H1 (cell line): Measurements from ENCODE around the gene RBMS1. TPM values are rescaled to one million over a fixed set of nuclear protein-coding genes. Genes with fewer than 3 reads are reported as not detected.

Experiments used
- CTCF ChIA-PET: fragments of 300-600 bp; sonication (Branson Sonifier 250); formaldehyde crosslinking; loops from one replicate; lab custom pipeline; 2021; ENCODE audit not compliant: partially characterized antibody; lab: Charles Lee
- POLR2A ChIA-PET: fragments of 300-600 bp; sonication (Branson Sonifier 250); formaldehyde crosslinking; loops from one replicate; lab custom pipeline; 2021; ENCODE audit warnings: inconsistent platforms; ENCODE audit not compliant: partially characterized antibody; lab: Charles Lee
- DNase-seq, 2 experiments: peaks; one replicate each; pipeline versions ENCODE4 v3.0.0 to v3.0.0-alpha.2; 2010 to 2022; ENCODE audit warnings: low spot score in 2 of 2, low read depth in 1 of 2, mixed read lengths in 1 of 2
- FAIRE-seq: peaks from 2 replicates; lab custom pipeline; 2011; peaks lifted over from hg19 to GRCh38; lab: Jason Lieb, UNC
- H2AFZ ChIP-seq: 2 replicates; pipeline ENCODE4 v1.8.1; 2012; ENCODE audit warnings: low read length, inconsistent platforms
- H2AK5ac ChIP-seq: 2 replicates; pipeline ENCODE4 v1.6.1; 2013; ENCODE audit warnings: low read depth, low read length
- H2BK120ac ChIP-seq: replicated peaks from 2 replicates; pipeline ENCODE3; 2013; ENCODE audit warnings: low read depth, low read length, inconsistent platforms
- H2BK12ac ChIP-seq: 2 replicates; pipeline ENCODE4 v1.6.1; 2013; ENCODE audit warnings: low read depth, low read length
- H2BK15ac ChIP-seq: 2 replicates; pipeline ENCODE4 v1.6.1; 2013; ENCODE audit warnings: low read length
- H2BK20ac ChIP-seq: 2 replicates; pipeline ENCODE4 v1.6.1; 2013; ENCODE audit warnings: low read length
- H2BK5ac ChIP-seq: 2 replicates; pipeline ENCODE4 v1.6.1; 2013; ENCODE audit warnings: low read depth, low read length
- H3K14ac ChIP-seq: 2 replicates; pipeline ENCODE4 v1.6.1; 2013; ENCODE audit warnings: inconsistent platforms; ENCODE audit not compliant: insufficient read length
- H3K18ac ChIP-seq: 2 replicates; pipeline ENCODE4 v1.6.1; 2013; ENCODE audit warnings: low read length; ENCODE audit errors: extremely low read depth
- H3K23ac ChIP-seq: 2 replicates; pipeline ENCODE4 v1.6.1; 2013; ENCODE audit warnings: inconsistent platforms; ENCODE audit not compliant: insufficient read length
- H3K23me2 ChIP-seq: 2 replicates; pipeline ENCODE4 v1.6.1; 2013; ENCODE audit warnings: low read depth, low read length
- H3K27ac ChIP-seq: 2 replicates; pipeline ENCODE4 v1.6.1; 2011; ENCODE audit warnings: low read depth, low read length, inconsistent platforms
- H3K27me3 ChIP-seq, 4 experiments: replicated peaks in 1 of 4; 1 replicate in 1 of 4; 2 replicates in 3 of 4; pipeline versions ENCODE4 v1.6.1 to v1.8.1; 2011 to 2013; ENCODE audit warnings: low read length in 3 of 4, mild to moderate bottlenecking in 3 of 4, inconsistent platforms in 2 of 4, mixed read lengths in 2 of 4, moderate library complexity in 1 of 4; ENCODE audit not compliant: control insufficient read depth in 3 of 4, insufficient read depth in 3 of 4; ENCODE audit errors: extremely low read depth in 1 of 4
- H3K36me3 ChIP-seq, 4 experiments: 2 replicates each; pipeline versions ENCODE4 v1.6.1 to v1.8.1; 2011 to 2013; ENCODE audit warnings: mild to moderate bottlenecking in 4 of 4, low read length in 3 of 4, moderate library complexity in 2 of 4, control low read depth in 1 of 4, inconsistent platforms in 1 of 4; ENCODE audit not compliant: insufficient read depth in 4 of 4, control insufficient read depth in 2 of 4
- H3K4ac ChIP-seq: replicated peaks from 2 replicates; pipeline ENCODE3; 2013; ENCODE audit warnings: low read length, low read depth, mixed read lengths, inconsistent platforms; ENCODE audit not compliant: insufficient read length
- H3K4me1 ChIP-seq, 4 experiments: replicated peaks in 1 of 4; 1 replicate in 1 of 4; 2 replicates in 3 of 4; pipeline versions ENCODE4 v1.6.1 to v1.8.1; 2011 to 2013; ENCODE audit warnings: low read length in 3 of 4, inconsistent platforms in 2 of 4, mixed read lengths in 1 of 4; ENCODE audit not compliant: insufficient read depth in 4 of 4, control insufficient read depth in 3 of 4
- H3K4me2 ChIP-seq, 2 experiments: 2 replicates each; pipeline versions ENCODE4 v1.6.1 to v1.8.1; 2011 to 2013; ENCODE audit warnings: low read depth in 2 of 2, low read length in 2 of 2, control low read depth in 1 of 2, inconsistent platforms in 1 of 2, mild to moderate bottlenecking in 1 of 2; ENCODE audit not compliant: insufficient read depth in 1 of 2
- H3K4me3 ChIP-seq, 4 experiments: fragments of 200-600, 300-600 bp in 1 of 4; sonication (generic), shearing (Covaris generic), sonication (Bioruptor Twin) in 1 of 4; 2 replicates each; pipeline versions ENCODE4 v1.5.1 to v1.8.1; 2011 to 2016; ENCODE audit warnings: low read length in 4 of 4, low read depth in 3 of 4, control low read depth in 2 of 4, inconsistent platforms in 2 of 4, mild to moderate bottlenecking in 2 of 4, mixed read lengths in 1 of 4, moderate library complexity in 1 of 4; ENCODE audit not compliant: insufficient read depth in 2 of 4; ENCODE audit errors: extremely low read depth in 1 of 4
- H3K56ac ChIP-seq: replicated peaks from 2 replicates; pipeline ENCODE3; 2013; ENCODE audit warnings: low read depth, mild to moderate bottlenecking, mixed read lengths, low read length, inconsistent platforms; ENCODE audit not compliant: insufficient read length
- H3K79me1 ChIP-seq: 2 replicates; pipeline ENCODE4 v1.6.1; 2013; ENCODE audit warnings: low read depth, low read length, control low read depth
- H3K79me2 ChIP-seq, 2 experiments: 2 replicates each; pipeline versions ENCODE4 v1.6.1 to v1.8.1; 2012 to 2013; ENCODE audit warnings: low read length in 2 of 2, mild to moderate bottlenecking in 2 of 2, inconsistent platforms in 1 of 2; ENCODE audit not compliant: insufficient read depth in 2 of 2, control insufficient read depth in 1 of 2
- H3K9ac ChIP-seq, 4 experiments: replicated peaks in 1 of 4; 1 replicate in 1 of 4; 2 replicates in 3 of 4; pipeline versions ENCODE4 v1.6.1 to v1.8.1; 2011 to 2013; ENCODE audit warnings: low read depth in 3 of 4, low read length in 3 of 4, control low read depth in 2 of 4, mild to moderate bottlenecking in 2 of 4, moderate library complexity in 2 of 4, inconsistent platforms in 1 of 4; ENCODE audit errors: extremely low read depth in 1 of 4
- H3K9me3 ChIP-seq, 2 experiments: 2 replicates each; pipeline versions ENCODE4 v1.6.1 to v1.8.1; 2012 to 2013; ENCODE audit warnings: mild to moderate bottlenecking in 2 of 2, moderate library complexity in 2 of 2, control low read depth in 1 of 2, inconsistent platforms in 1 of 2, low read depth in 1 of 2, low read length in 1 of 2, mixed read lengths in 1 of 2; ENCODE audit not compliant: insufficient read depth in 2 of 2
- H4K20me1 ChIP-seq, 2 experiments: replicated peaks in 1 of 2; 2 replicates each; pipeline versions ENCODE3 to v1.8.1; 2011 to 2013; ENCODE audit warnings: inconsistent platforms in 2 of 2, low read length in 2 of 2, mild to moderate bottlenecking in 1 of 2; ENCODE audit not compliant: insufficient read depth in 2 of 2, control insufficient read depth in 1 of 2
- H4K5ac ChIP-seq: 2 replicates; pipeline ENCODE4 v1.6.1; 2013; ENCODE audit warnings: low read length, low read depth, mixed read lengths, inconsistent platforms; ENCODE audit not compliant: insufficient read length
- H4K8ac ChIP-seq: 2 replicates; pipeline ENCODE4 v1.8.0; 2013; ENCODE audit warnings: mild to moderate bottlenecking, moderate library complexity, low read length, inconsistent platforms; ENCODE audit not compliant: insufficient read depth; ENCODE audit errors: extremely low read depth
- H4K91ac ChIP-seq: replicated peaks from 2 replicates; pipeline ENCODE3; 2013; ENCODE audit warnings: low read length, mixed read lengths, inconsistent platforms; ENCODE audit not compliant: insufficient read length
- CHD2 ChIP-seq: IDR thresholded peaks from 2 replicates; pipeline ENCODE4 v1.6.1; 2012; ENCODE audit warnings: low read length, improper control_type of control experiment
- EGR1 ChIP-seq: IDR thresholded peaks from 2 replicates; pipeline ENCODE4 v1.6.1; 2011; ENCODE audit warnings: low read depth, low read length, borderline replicate concordance
- PHF8 ChIP-seq: fragments of 200-600 bp; sonication (generic); conservative IDR thresholded peaks from 2 replicates; pipeline ENCODE4 v1.7.1; 2012; ENCODE audit warnings: low read depth, mild to moderate bottlenecking, inconsistent platforms, low read length, moderate library complexity
- WGBS, 2 experiments: shearing (Covaris generic) in 1 of 2; methylation state at CpG; one replicate each; pipeline versions ENCODE4 v1.1.6 to v1.1.7; 2013 to 2015; ENCODE audit warnings: low lambda C conversion rate in 2 of 2, mixed read lengths in 2 of 2, inconsistent platforms in 1 of 2, low coverage in 1 of 2, missing lambda C conversion rate in 1 of 2; ENCODE audit not compliant: insufficient replicate concordance in 2 of 2, insufficient coverage in 1 of 2, insufficient read length in 1 of 2; ENCODE audit errors: extremely low coverage in 1 of 2, missing lambda C conversion rate in 1 of 2; 5-methylcytosine and 5-hydroxymethylcytosine counted together
- polyA plus RNA-seq, 7 experiments: library from polyadenylated mRNA; depleted of rRNA in 3 of 7; stranded (reverse) in 5 of 7; unstranded in 2 of 7; fragments of >200 nt in 5 of 7; fragments of 200-250 nt in 2 of 7; gene quantifications; 1 replicate in 5 of 7; 2 replicates in 1 of 7; 4 replicates in 1 of 7; pipeline versions ENCODE4 v1.2.1 to v1.2.3, GENCODE V29; 2011 to 2013; ENCODE audit warnings: missing spikeins in 2 of 7, mixed read lengths in 2 of 7
- total RNA-seq: library from RNA; stranded (reverse); fragmentation: NEBNext Ultra II Directional; extraction: Animal tissue kit (Norgen Biotek cat#: 25700); gene quantifications from 2 replicates; pipeline ENCODE4 v1.2.1, GENCODE V29; 2021

The RBMS1 gene
- total and polyA plus RNA-seq, 2 of the 8 experiments (the other 6 are each of a cell fraction or from before 2014, with no cell fraction given), result 53.7 to 60.0 TPM

DNA sequence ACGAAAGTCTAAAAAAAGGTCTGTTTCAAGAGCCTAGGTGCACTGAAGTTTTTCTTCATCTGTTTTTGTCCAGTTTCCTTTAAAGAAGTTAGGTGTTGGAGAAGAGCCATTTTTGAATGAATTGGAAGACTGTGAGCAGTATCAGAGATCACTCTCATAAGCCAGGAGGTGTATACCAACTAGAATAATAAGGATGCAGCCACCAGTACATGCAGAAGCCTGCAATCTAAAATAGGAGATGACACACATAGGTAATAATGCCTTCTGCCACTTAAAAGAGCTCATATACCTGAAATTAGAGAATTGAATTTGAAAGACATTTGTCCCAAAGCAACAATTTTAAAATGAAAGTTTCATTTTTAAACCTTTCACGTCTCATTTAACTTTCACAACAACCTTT is 81.7 kb downstream of the RBMS1 start:
- H3K14ac ChIP-seq, result no peak overlapping the region
- H2BK12ac ChIP-seq, result no peak overlapping the region
- H4K91ac ChIP-seq, result no peak overlapping the region
- H3K4me3 ChIP-seq, result no peak overlapping the region
- no peak overlapping the region for H2BK5ac ChIP-seq
- H3K4me1 ChIP-seq, result peaks cover 0 to 5% (median 4%) of the 10 kb centered on the region in 4 experiments; a peak in 4 of 7 replicates
- H3K27ac ChIP-seq, result no peak overlapping the region
- no peaks in the 10 kb centered on the region; a peak in 2 of 7 replicates for H3K27me3 ChIP-seq
- no peak overlapping the region for H2AFZ ChIP-seq
- H3K23me2 ChIP-seq, result peaks cover 9% of the 10 kb centered on the region
- CTCF ChIA-PET, result interaction anchor here (0.9 to 5.3 kb wide), 2 partner anchors 17 to 88 kb away, joined by 3 to 38 read pairs; no protein-coding TSS in a partner anchor
- FAIRE-seq (no peak), DNase-seq (no peak)
- 91% methylated on average over 2 of the region's 2 CpGs; no CpG with 5 or more reads in 1 of the 2 experiments for WGBS, 2 experiments
- no peak overlapping the region for H4K5ac ChIP-seq
- H2AK5ac ChIP-seq, result no peak overlapping the region
- TF ChIP-seq PHF8 (no peak), CHD2 (no peak), EGR1 (no peak)
- H3K23ac ChIP-seq, result no peak overlapping the region
- no peak overlapping the region for H3K4ac ChIP-seq
- no peak overlapping the region for H2BK20ac ChIP-seq
- no peak overlapping the region for H4K8ac ChIP-seq
- H3K79me2 ChIP-seq, result peaks cover 0 to 8% of the 10 kb centered on the region in 2 experiments; a peak in 2 of 4 replicates
- no peak overlapping the region for H3K9ac ChIP-seq
- no peak overlapping the region for H3K18ac ChIP-seq
- H2BK15ac ChIP-seq, result no peak overlapping the region
- no peaks in the 10 kb centered on the region for H3K9me3 ChIP-seq
- POLR2A ChIA-PET, result no interaction called here
- no peak overlapping the region for H3K56ac ChIP-seq
- no peaks in the 10 kb centered on the region for H3K36me3 ChIP-seq
- no peak overlapping the region for H3K4me2 ChIP-seq
- H2BK120ac ChIP-seq, result no peak overlapping the region
- no peaks in the 10 kb centered on the region; the same call in none of the 2 replicates for H3K79me1 ChIP-seq
- H4K20me1 ChIP-seq, result peaks cover 0 to 1% of the 10 kb centered on the region in 2 experiments
